ENCODE data around the gene CHST11. TPM values are rescaled to one million over a fixed set of nuclear protein-coding genes. Genes with fewer than 3 reads are reported as not detected.

CHST11 gene
- total RNA-seq, 1 donor from 2014 or later = 3.4 TPM

DNA sequence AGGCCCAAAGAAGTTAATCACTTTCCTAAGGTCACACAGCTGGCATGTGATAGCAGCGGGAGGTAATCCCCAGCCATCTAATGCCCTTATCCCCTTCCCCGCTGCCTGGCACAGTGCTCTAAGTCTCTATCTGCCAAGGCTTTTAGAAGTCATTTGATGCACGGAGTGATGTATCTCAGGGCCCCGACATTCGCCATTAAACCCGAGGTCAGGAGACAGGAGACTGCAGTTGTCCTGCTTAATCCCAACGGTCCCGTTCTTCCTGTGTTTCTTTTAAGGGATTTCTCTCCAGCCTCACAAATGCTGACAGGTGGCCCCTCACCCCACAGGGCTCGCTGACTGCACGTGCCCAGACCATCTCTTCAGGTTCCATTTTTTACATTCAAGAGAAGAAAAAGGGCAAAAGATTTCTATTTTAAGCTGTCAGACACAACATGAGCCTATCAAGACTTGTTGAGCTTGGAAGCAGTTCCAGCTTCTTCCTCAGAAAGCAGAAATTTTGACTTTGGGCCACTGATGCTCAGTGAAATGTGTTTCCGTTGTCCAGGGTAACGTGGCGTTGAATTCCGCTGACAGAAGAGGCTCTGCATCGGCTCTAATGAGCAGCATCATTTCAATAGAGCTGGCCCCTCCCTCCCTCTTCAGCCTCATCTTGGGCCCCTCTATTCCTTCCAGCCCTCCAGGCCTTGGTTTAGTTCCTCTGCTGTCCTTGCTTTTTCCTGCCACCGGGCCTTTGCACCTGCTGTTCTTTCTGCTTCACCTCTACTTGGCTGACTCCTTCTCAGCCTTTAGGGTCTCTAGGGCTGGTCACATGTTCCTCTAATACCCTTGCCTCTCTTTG, 171.5 kb downstream of the CHST11 start:
- DNase-seq (no peak), ATAC-seq (peak; percentile 64)
- intact Hi-C loops (cut with micrococcal nuclease) = no loop called here

DNA sequence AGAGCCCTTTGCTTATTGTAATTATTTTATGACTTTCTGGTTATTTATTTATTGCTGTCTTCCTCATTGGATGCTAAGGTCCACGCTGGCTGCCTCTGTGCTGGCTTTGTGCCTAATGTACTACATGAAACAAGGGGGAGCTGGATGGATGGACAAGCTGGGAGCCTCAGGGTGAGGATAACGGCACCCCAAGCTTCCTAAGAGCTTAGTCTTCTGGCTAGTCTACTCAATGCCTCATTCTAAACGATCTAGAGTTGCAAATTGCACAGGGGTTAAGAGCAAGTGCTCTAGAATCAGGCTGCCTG, 172.0 kb downstream of the CHST11 start:
- ATAC-seq (no peak), DNase-seq (no peak)
- intact Hi-C loops (cut with micrococcal nuclease) = no loop called here

DNA sequence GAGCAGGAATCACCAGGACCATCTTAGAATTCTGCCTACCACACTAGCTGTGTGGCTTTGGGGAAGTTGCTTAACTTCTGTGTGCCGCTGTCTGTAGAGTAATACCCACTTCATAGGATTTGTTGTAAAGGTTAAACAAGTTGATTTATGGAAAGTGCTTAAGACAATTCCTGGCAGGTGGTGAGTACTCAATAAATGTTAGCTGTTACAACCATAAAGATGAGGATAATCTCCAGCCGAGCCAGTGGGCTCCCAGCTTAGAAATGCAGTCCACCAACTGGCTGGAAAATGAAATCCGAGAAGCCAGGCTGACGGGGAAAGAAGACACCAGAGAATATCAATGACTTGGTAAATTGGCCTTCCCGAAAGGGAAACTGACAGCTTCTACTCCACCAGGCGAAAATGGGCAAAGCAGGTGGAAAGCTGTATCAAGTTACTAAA, 173.5 kb downstream of the CHST11 start:
- intact Hi-C loops (cut with micrococcal nuclease) = no loop called here
- ATAC-seq (no peak), DNase-seq (no peak)

DNA sequence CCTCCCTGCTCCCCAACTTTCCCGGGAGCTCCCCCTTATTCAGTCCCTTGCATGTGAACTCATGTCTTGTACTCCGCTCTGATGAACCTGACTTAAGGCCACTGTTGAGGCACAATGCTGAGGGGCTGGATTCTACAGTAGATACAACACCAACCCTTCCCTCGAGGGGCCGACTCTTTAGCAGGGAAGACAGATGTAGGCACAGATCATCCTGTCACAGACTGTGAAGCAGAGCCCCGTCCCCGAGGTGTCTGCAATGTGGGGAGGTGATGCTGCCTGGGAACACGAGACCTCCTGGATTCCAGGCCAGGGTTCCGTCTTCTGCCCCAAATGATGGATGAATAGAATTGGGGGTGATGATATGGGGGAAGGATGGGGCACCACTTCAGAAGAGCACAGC, 175.1 kb downstream of the CHST11 start:
- ATAC-seq (no peak), DNase-seq (no peak)
- intact Hi-C loops (cut with micrococcal nuclease) = no loop called here

DNA sequence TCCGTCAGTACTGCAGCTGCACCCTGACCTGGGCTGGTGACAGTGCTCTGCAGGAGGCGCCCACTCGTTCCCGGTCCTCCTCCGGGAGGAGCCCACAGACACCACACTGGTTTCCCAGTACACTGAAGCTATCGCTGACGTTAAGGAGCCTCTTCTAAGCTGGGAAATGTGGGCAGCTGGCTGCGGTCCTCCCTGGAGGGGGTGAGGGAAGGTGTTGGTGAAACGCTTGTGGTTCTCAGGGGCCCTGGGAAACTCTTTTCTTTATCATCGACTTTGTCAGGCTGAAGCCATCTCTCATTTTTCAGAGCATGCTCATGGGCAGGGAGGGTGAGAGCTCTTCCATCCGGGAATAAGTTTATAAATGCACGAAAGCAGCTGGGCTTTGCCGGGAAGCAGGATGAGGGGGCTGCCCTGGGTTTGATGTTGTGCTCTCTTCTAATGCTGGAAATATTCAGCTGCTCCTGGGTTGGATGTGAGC, 176.0 kb downstream of the CHST11 start:
- DNase-seq (no peak), ATAC-seq (peak; percentile 43)
- intact Hi-C loops (cut with micrococcal nuclease) = no loop called here

DNA sequence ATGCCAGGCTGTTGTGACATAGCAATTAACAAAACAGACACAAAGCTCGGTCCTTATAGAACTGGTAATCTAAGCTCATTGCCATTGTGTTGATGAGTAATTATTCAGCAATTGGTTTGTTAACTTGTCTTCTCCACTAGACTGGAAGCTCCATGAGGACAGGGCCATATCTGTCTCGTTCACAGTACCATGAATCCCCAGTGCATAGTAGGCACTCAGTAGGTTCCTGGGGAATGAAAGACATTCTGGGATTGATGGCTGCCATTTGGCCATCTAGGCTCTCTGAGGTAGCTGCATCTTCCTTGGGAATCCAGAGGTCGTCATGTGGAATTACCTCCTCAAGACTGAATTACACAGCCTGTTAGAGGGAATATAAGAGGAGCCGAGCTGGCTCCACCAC, 177.3 kb downstream of the CHST11 start:
- intact Hi-C loops (cut with micrococcal nuclease) = no loop called here
- no peak for DNase-seq
- no peak for ATAC-seq

DNA sequence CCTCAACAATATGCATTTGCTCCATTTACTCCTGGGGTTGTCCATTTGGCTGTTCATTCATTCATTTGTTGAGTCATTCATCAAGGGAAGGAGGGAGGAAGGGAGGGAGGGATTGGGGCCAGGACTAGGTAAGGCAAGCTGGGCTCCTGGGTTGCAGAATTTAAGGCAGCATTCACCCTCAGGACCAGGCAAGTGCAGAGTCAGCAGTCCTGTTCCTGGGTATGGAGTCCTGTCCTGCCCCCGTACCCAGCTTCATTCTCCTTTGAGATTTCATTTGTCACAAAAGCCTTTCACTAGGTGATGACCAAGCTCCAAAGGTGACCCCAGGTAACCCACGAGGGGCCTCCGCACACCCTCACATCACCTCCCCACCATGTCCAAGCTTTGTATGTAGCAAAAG, 178.1 kb downstream of the CHST11 start:
- no peak for DNase-seq
- no peak for ATAC-seq
- intact Hi-C loops (cut with micrococcal nuclease) = no loop called here

DNA sequence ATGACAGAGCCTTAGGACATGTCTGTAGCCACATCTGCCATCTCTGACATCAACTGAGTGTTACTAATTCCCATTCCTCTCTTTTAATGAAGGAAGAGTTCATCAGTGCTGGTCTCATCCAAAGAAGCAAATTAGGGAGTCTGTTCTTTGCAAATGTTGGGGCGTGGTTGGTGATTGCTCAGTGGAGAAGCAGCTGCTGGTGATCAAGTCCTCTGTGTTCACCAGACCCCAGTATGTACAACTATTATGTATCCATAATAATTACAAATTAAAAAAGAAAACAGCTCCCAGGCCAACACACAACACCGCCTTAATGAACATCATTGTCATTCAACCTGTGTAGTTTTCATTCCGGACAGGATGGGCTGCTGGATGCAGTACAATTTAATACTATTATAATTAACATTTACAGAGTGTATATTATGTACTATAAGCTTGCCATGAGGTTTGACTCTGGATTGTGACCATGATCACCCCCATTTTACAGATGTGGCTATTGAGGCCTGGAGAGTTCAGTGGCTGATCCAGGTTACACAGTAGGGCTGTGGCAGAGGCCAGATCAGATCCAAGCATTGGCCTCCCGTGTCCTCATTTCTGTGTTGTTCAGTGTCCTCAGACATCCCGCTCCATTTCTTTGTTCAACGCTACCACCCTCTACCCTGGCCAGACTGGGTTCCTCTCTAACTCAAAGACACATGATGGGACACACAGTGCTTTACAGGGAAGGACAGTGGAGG, 179.0 kb downstream of the CHST11 start:
- intact Hi-C loops (cut with micrococcal nuclease) = no loop called here
- ATAC-seq = no peak
- no peak for DNase-seq

DNA sequence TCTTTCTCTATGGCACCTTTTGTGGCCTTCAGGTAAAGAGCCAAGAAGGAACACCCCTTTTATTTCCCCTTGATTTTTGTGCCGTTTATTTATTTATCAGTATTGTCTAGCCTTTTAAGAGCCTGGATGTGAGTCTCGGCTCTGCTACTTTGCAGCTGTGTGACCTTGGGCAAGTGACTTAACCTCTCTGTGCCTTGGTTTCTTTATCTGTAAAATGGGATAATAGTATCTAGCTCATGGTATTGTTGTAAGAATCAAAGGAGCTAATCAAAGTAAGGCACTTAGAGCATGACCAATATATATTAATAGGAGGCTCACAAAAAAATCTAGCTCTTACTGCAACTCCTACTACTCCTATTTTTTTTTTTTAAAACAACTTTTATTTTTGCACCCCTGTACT, 179.7 kb downstream of the CHST11 start:
- DNase-seq (no peak), ATAC-seq (no peak)
- intact Hi-C loops (cut with micrococcal nuclease) = no loop called here

DNA sequence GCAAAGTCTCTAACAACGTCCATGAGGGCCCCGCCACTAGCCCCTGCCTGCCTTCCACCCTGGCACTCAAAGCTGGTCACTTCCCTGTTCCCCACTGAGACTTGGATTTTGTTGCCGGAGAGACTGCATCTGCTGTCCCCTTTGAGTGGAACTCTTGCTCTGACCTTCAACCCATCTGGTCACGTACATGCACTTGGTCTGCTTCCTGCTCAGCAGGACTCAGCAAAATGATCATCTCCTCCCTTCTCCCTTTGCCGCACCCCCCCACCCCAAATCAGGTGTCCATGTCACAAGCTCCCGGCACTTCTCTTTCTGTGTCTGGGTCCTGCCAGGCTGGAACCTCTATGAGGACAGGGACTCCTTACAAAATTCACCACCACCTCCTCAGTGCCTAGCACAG, 180.9 kb downstream of the CHST11 start:
- DNase-seq (no peak), ATAC-seq (peak; percentile 59)
- intact Hi-C loops (cut with micrococcal nuclease) = no loop called here

DNA sequence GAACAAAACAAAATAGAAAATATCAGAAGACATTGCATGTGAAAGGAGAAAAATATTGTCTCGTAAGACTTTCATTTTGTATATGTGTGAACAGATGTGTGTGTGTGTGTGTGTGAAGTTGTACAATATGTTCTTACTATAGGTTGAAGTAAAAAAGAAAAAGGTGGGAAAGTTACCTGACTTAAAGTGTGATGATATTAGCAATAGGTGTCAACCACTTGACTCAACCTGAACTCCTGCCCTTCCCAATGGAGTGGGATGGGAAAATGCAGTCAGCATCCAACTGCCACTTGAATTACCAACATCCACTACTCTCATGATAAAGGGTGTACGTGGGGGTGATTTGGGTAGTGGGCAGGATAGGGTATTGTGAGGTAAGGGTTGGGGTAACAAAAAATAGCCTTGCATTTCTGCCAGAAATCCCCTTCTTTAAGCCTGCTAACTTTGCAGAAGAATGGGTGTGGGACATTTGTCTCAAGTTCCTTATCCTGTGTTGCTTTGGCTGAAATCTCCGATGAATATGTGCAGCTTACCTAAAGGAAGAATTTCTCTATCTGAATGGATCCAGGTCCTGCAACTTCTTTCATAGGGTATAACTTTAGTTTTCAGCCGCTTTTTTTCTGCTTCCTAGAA, 181.6 kb downstream of the CHST11 start:
- DNase-seq (no peak), ATAC-seq (peak; percentile 11)
- intact Hi-C loops (cut with micrococcal nuclease) = no loop called here

DNA sequence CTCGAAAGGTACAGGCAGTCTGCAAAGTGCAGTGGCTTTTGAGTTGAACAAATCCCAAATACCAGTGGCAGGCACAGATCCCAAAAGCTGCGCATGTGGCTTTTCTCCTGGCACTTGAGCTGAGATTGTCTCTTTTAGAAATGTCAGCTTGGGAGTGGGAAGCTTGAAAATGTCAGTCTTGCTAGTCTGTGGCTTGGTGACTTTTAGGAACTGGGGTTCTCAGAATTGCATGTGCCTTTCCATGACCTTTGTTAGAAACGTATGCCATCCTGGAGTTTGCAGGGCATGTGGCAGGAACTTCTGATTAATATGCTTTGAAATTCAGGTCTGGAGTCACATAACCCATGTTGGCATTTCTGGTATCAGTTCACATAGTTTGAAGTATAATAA, 182.1 kb downstream of the CHST11 start:
- intact Hi-C loops (cut with micrococcal nuclease) = no loop called here
- DNase-seq (no peak), ATAC-seq (peak; percentile 70)

DNA sequence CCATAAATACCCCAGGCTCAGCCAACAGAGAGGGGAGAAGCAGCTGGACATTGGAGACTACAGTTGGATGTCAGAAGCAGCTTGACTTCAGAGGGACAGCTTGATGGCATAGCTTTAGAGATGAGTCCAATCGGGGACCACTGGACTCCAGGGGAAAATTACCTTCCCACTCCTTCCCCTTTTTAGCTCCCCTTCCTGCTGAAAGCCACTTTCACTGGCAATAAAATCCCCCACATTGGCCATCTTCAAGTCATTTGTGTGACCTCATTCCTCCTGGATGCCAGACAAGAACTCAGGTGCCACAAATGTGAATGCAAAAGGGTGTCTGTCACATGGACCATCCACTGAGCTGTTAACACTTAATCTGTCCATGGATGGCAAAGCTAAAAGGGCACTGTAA, 184.2 kb downstream of the CHST11 start:
- no peak for DNase-seq
- intact Hi-C loops (cut with micrococcal nuclease) = no loop called here
- no peak for ATAC-seq

DNA sequence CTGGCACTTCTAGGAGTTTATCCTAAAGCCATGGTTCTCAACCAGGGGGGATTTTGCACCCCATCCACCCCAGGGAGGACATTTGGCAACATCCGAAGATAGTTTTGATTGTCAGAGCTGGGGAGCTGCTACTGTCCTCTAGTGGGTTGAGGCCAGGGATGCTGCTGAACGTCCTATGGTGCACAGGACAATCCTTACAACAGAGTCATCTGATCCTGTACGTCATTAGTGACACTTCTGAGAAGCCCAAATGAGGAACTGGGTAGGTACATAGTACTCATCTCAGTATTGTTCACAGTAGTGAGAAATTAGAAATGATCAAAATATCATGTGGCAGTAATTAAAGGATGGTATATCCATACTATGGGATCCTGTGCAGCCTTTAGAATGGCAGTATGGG, 185.1 kb downstream of the CHST11 start:
- no peak for DNase-seq
- intact Hi-C loops (cut with micrococcal nuclease) = no loop called here
- ATAC-seq = peak; percentile 14

DNA sequence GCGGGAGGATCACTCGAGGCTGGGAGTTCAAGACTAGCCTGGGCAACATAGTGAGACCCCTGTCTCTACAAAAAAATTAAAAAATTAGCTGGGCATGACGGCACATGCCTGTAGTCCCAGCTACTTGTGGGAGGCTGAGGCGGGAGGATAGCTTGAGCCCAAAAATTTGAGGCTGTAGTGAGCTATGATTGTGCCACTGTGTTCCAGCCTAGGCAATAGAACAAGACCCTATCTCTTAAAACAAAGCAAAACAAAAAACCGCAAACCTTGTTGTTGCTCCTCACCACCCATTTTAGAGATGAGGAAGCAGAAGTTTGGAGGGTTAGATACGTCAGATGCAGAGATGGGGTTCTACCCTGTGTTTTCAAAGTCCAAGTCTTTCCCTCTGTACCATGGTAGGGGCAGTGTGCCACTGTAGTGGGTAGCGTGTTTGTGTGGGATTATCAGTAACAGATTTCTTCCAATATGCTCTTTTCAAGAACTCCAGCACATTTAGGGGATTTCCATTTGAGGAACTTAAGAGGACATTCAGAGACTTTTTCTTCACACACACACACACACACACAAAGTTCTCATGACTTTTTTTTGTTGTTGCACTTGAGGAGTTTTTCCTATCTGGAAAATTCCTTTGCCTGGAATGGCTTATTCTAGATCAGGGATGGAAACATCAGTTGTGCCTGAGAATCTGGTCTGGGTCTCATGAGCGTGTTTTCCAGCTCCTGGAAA, 186.5 kb downstream of the CHST11 start:
- ATAC-seq (peak; percentile 42), DNase-seq (no peak)
- intact Hi-C loops (cut with micrococcal nuclease) = no loop called here

DNA sequence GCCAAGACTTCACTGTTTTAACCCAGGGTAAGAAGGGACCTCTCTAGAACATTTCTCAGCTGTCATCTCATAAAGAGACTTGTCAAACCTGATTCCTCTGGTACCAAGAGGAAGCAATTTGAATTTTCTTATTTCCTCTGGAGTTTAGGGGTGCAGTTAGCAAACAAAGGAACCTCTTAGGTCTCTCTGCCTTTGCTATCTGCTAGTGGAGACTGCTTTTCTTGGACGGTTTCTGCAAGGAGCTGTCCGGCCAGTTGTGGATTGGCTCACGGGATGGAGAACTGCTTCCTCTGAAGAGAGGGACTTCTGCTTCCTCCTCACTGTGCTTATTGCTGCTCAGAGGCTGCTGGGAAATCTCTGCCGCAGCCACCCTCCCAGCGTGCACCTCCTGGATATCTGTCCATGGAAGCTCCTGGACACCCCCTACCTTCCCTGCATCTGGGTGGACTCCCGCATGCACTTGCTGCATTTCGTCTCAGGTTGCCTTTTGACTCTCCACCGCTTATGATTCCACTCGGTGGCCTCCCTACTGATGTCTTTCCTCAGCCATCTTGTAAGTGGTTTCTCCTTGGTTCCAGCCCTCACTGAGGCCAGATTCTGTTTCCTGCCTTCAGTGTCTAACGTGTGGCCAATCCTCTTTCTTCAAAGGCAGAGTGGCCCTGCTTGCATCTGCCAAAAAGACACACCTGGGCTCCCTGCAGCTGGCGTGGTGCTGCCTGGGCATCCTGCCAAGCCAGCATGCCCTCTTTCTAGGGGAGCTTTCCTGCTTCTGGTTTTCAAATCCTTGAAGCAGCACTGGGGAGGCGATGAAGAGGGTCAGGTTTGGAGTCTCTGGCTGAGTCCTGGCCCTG, 187.3 kb downstream of the CHST11 start:
- peak; percentile 73 for ATAC-seq
- no peak for DNase-seq
- intact Hi-C loops (cut with micrococcal nuclease) = no loop called here

DNA sequence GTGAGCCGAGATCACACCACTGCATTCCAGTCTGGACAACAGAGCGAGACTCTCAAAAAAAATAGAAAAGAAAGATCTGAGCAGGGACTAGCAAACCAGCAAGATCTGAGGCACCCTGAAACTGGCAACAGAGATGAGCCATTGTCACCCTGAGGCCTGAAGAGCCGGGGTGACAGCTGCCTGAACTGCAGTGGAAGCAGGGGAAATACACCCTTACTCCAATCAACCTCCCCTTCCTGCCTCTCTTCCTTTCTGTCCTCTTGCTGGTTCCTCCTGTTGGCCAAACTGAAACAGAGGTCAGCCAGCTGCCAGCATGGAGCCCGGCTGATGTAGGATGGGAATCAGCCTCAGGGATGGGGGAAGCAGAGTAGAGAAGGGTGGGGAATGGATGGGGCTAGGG, 192.0 kb downstream of the CHST11 start:
- ATAC-seq = no peak
- no peak for DNase-seq
- intact Hi-C loops (cut with micrococcal nuclease) = no loop called here

DNA sequence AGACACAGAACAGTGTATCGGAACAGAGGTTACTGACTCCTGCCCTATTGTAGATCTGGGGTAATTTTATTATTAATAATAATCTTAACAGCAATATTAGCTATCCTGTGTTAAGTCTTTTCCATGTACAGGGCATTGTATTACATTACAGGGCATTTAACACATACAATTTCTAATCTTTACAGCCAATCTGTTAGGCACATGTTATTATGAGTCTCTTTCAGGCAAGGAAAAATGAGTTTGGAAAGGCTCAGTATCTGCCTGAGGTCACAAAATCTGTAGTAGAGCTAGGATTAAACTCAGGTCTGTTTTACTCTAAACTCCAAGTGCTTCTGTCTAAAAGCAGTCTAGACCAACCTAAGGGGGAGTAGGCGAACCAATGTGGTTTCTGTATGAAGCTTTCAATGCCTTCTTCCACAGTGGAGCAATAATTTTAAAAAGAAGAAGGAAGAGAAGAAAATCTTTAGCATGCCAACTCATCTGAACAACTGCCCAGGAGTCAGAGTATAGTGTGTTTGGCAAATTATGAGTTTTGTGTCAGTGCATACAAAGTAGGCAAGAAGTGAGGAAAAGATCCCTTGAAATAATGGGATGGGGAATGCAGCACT, 192.6 kb downstream of the CHST11 start:
- DNase-seq (no peak), ATAC-seq (no peak)
- intact Hi-C loops (cut with micrococcal nuclease) = no loop called here
